ENCODE measurements around the gene OR56B1.
"Not testable (repeated sequence)": the region's sequence is repeated elsewhere in the genome, so short reads cannot be mapped to it uniquely, and the experiment has no call there.

OR56B1 gene, protein sequence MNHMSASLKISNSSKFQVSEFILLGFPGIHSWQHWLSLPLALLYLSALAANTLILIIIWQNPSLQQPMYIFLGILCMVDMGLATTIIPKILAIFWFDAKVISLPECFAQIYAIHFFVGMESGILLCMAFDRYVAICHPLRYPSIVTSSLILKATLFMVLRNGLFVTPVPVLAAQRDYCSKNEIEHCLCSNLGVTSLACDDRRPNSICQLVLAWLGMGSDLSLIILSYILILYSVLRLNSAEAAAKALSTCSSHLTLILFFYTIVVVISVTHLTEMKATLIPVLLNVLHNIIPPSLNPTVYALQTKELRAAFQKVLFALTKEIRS

DNA sequence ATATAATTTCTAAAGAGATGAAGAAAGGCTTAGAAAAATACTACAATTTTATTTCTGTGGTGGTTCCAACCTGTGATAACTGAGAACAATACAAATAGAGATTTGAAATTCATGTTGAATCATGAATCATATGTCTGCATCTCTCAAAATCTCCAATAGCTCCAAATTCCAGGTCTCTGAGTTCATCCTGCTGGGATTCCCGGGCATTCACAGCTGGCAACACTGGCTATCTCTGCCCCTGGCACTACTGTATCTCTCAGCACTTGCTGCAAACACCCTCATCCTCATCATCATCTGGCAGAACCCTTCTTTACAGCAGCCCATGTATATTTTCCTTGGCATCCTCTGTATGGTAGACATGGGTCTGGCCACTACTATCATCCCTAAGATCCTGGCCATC lies at the start of gene OR56B1:
Gene OR56B1 (plus strand): TSS at position 53 of the 400 bp plus-strand sequence. CDS start 69 bp downstream, at position 122.
- DNase-seq, result no peak

DNA sequence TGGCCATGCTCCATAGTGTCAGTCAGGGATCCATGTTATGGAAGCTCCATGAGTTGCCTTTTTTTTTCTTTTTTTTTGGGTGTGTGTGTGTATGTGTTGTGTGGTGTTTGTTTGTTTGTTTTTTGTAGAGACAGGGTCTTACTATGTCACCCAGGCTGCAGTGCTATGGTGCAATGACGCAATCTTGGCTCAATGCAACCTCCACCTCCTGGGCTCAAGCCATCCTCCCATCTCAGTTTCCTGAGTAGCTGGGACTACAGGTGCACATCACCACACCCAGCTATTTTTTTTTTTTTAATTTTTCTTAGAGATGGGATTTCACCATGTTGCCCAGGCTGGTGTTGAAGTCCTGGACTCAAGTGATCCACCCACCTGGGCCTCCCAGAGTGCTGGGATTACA lies 47.8 kb upstream of the OR56B1 start:
- no peak for DNase-seq

DNA sequence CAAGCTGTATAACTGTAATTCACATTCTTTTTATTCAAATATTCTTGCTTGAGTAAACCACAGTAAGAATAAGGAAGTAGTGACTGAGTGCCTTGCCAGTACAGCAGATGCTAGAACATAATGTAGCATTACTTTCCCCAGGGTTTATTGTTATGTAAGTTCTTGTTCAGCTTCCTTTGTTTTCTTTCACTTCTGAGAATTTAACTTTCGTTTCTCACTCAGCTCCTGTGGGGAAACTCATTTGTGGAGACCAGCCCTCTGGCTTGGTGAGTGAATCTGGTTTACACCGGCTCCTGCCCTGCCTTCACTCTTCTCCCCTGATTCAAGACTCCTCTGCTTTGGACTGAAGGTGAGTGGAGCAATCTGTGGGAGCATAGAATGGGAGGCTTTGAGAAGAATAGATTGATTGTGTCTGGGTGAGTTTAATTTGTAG lies 46.7 kb upstream of the OR56B1 start, which contains the start of gene TRIM22:
Gene TRIM22 (plus strand): TSS at position 240 of the 433 bp plus-strand sequence. CDS start 6,443 bp downstream, outside the sequence.
- peak; percentile 39 for DNase-seq

DNA sequence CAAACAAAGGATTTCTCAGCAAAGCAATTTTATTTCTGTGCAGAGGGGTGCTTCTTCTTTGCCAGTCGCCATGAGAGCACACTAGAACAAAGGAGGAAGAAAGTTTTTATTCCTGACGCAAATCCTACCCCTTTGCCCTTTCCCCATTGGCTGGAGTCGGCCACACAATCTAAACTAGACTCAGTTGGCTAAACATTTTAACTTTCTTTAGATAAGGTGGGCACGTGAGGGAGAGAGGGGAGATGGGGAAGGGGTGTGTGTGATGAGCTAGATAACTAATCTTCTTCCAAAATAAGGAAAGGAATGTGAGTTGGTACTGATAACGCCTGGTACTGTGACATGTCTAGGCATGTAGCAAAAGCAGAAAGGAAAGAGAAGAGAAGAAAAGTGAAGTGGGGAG lies 46.0 kb upstream of the OR56B1 start:
- DNase-seq, result no peak

DNA sequence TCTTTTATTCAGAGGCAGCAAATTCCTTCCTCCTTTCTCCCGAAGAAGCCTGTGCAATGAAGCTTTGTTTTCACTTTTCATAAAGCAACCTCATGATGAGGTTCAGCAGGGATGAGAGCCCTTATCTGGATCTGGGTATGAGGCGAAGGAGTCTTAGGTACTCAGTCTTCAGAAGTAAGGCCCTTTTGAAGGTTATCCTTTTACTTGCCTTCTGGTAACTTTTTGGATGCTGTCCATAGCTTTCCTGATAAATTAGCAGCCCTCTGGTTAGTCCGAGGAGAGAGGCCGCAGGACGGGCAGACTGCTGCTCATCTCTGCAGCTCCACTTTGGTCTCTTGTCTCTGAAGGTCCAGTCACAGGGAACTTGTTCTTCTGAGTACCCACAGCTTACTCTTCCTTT lies 45.5 kb upstream of the OR56B1 start:
- DNase-seq, result no peak

DNA sequence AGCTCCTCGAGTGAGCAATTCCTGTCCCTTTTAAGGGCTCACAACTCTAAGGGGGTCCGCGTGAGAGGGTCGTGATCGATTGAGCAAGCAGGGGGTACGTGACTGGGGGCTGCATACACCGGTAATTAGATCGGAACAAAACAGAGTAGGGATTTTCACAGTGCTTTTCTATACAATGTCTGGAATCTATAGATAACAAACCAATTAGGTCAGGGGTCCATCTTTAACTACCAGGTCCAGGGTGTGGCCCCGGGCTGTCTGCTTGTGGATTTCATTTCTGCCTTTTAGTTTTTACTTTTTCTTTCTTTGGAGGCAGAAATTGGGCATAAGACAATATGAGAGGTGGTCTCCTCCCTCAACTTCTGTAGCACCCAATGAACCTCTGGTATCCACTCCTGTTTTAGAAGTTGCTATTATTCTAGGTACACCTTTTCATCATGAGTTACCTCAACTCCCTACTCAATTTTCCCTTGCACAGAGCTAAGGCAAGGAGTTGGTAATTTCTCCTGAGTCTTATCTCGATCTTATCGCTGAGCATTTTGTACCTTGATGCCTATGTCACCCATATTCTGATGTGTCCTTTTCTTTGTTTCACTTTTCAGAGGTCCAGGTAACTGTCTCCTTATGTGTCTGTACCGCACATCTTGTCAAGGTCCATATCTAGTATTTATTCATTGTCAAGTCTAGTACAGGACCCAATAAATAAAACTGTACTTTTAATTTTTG lies 44.8 kb upstream of the OR56B1 start:
- not testable (repeated sequence) for DNase-seq

DNA sequence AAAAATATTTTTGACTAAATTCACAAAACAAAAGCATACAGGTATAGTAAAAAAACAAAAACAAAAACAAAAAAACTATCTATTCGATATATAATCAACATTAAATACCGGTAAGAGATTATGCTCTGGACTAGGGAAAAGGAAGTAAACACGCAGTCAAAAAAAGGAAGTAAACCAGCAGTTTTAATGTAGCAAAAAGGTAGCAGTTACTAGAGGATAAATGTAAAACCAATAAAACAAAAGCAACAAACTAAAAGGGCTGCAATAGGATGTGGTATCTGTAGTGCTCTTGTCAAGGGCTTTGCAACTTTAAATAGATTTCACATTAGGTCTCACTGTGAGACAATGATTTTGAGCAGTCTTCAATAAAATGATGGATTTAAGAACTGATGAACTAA lies 44.3 kb upstream of the OR56B1 start:
- DNase-seq, result no peak

DNA sequence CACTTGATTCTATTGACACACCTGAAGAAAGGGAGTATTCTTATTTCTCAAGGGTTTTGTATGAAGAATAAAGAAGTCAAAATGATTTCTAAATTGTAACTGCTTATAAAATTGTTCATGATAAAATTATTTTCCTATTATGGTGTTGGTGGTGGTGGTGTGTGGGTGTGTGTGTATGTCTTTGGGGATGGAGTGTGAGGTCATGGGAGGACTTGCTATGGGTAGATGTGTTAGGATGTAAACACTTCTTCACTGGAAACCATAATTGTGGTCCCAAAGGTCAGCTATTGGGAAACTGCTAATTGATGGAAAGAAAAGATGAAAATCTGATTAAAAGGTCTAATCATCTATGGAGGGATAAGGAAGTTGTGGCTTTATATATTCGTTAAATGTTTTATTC lies 41.6 kb upstream of the OR56B1 start:
- no peak for DNase-seq

DNA sequence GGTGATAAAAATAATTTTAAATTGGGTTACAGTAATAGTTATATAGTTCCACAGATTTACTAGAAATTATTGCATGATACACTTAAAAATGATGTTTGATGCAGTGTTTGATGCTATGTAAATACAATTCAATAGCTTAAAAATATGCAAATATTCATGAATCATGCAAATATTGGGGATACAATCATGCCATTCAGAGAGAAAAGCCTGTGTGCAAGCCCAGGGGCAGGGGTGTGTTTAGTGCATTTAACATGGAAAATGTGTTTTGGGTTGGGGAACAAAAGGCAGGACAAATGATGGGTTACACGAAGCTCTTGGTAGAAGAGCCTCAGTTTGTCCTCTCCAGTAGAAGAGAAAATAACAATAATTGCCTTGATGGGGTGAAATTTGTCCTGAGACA lies 40.7 kb upstream of the OR56B1 start:
- DNase-seq, result peak; percentile 75

DNA sequence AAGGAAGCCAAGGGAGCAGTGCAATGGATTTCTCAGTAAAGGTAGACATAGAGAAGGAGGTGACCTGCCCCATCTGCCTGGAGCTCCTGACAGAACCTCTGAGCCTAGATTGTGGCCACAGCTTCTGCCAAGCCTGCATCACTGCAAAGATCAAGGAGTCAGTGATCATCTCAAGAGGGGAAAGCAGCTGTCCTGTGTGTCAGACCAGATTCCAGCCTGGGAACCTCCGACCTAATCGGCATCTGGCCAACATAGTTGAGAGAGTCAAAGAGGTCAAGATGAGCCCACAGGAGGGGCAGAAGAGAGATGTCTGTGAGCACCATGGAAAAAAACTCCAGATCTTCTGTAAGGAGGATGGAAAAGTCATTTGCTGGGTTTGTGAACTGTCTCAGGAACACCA lies 40.0 kb upstream of the OR56B1 start:
- DNase-seq, result no peak

DNA sequence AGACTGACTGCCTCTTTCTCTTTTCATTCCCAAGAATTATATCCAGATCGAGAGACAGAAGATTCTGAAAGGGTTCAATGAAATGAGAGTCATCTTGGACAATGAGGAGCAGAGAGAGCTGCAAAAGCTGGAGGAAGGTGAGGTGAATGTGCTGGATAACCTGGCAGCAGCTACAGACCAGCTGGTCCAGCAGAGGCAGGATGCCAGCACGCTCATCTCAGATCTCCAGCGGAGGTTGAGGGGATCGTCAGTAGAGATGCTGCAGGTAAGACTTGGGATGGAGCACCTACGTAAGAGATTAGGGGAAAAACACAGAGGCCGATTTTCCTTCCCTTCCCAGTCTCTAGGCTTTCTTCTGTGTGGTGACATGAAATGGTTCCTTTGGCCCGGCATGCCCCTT lies 38.0 kb upstream of the OR56B1 start:
- DNase-seq, result no peak

DNA sequence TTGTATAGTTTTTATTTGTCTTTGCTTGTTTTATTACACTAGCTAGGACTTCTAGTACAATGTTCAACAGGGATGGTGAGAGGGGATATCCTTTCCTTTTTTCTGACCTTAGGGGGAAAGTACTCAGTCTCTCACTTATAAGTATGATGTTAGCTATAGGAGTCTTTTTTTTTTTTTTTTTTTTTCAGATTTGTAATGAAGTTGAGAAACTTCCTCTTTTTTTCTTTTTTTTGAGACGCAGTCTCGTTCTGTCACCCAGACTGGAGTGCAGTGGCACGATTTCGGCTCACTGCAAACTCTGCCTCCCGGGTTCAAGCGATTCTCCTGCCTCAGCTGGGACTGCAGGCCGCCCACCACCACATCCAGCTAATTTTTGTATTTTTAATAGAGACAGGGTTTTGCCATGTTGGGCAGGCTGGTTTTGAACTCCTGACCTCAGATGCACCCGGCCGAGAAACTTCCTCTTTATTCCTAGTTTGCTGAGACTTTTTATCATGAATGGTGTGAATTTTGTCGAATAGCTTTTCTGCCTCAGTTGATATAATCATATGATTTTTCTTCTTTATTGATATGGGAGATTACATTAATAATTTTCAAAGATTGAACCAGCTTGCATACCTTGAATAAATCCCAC lies 35.7 kb upstream of the OR56B1 start:
- no peak for DNase-seq

DNA sequence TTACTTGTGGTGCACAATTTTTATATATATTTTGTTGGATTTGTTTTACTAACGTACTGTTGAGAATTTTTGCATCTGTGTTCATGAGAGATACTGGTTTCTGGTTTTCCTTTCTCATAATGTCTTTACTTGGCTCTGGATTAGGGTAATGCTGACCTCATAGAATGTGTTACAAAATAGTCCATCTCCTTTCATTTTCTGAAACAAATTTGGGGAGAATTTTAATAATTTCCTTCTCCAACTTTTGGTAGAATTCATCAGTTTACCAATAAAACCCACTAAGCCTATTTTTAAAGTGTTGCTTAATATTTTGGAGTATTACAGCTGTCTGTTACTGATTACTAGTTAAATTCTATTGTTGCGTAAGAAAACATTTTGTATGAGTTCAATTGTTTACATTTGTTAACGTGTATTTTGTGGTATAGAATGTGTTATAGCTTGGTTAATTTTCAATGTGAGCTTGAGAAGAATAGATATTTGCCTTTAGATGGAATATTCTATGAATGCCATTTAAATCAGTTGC lies 35.1 kb upstream of the OR56B1 start:
- DNase-seq, result no peak

DNA sequence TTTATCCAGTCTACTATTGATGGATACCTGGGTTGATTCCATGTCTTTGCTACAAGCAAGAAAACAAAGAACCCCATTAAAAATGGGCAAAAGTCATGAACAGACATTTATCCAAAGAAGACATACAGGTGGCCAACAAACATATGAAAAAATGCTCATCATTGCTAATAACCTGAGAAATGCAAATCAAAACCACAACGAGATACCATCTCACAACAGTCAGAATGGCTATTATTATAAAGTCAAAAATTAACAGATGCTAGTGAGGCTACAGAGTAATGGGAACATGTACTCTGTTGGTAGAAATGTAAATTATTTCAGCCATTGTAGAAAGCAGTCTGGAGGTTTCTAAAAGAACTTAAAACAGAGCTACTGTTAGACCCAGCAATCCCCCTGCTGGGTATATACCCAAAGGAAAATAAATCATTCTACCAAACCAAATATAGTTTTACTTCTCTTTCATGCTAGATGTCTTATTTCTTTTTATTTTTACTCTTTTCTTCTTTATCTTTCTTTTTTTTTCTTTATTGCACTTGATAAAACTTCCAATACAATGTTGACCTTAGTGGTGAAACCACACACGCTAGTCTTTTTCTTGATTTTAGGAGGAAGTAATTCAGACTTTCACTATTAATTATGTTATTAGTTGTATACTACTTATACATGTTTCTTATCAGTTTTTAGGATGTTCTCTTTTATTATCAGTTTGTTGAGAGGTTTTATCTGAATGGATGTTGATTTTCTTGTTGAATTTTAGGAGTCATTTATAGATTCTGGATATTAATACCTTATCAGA lies 32.3 kb upstream of the OR56B1 start:
- no peak for DNase-seq

DNA sequence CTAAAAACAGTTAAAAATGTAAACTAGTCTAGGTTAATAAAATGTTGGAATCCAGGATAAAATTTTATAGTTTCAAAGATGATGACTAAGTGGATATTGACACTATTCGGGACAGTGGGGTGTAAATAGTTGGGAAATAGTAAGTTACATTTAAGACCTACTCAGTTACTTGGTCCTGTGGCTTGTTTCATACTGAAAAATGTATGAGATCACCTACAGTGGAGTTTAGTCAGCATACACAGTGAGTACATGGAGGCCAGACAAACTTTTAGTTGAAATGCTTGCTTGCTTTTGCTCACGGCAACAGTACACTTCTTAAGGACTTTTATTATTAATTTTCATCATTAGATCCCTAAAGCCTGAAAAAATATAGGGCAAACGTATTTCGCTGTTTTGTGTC lies 30.6 kb upstream of the OR56B1 start:
- no peak for DNase-seq

DNA sequence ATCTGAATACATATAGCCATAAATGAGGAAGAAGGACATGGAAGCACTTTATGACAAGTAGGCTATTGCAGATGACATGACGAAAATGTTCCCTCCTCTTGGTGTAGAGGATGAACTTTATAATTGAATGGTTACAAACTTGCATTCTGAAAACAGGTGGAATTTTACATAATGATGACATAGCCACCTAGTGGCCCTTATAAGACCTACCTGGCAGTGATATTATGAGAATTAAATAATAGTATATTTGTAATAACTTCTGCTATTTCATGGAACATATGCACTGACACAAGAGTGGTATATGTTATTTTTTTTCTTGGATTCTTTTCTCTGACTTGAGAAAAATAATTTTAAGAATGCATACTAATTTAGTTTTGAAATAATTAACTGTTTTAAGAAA lies 23.7 kb upstream of the OR56B1 start:
- no peak for DNase-seq

DNA sequence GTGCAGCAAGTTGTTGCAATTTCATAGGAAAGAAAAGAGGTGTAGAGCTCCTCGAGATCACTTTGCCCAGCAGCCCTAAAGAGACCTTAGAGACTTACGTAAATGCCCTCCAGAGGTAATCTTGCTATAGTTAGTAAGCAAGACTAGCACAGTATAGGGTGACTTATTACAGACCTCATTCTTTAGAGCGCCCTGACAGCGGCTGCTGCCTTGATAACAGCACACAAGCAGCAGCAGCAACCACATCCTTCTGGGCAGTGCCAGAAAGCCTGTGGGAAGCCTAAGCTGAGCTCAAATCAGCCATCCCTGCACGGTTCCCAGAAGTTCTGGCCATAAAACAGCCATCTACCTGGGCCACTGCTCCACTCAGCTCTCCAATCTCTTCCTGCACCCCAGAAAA lies 22.6 kb upstream of the OR56B1 start:
- DNase-seq, result no peak

DNA sequence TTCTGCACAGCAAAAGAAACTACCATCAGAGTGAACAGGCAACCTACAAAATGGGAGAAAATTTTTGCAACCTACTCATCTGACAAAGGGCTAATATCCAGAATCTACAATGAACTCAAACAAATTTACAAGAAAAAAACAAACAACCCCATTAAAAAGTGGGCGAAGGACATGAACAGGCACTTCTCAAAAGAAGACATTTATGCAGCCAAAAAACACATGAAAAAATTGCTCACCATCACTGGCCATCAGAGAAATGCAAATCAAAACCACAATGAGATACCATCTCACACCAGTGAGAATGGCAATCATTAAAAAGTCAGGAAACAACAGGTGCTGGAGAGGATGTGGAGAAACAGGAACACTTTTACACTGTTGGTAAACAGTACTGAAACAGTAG lies 19.7 kb upstream of the OR56B1 start:
- DNase-seq, result not testable (repeated sequence)

DNA sequence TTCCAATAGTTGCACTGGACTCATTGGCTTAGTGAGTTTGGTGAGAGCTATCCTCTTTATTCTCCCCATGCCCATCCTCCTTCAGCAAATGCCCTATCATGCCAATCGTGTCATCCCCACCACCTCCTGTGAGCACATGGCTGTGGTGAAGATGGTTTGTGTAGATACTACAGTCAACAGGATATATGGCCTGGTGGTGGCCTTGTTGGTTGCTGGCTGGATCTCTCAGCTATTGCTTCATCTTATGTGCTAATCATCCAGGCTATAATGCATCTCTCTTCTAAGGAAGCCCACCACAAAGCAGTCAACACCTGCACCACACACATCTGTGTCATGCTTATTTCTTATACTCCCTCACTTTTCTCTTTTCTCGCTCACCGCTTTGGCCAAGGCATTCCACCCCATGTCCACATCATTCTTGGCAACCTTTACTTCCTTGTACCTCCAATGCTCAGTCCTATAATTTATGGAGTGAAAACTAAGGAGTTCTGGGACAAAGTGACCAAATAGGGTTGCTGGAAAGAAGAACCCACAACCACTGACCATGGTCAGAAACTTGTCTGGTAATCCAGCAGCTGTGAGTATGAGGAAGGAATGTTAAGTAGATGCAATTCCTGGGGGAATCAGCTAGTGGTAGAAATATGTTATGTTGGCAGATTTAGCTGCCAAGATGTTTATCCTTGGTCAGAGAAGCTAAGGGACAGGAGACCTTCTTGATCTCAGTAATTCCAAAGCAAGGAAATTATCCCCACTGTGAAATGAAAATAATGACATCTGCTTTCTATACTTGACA lies 16.3 kb upstream of the OR56B1 start:
- no peak for DNase-seq

DNA sequence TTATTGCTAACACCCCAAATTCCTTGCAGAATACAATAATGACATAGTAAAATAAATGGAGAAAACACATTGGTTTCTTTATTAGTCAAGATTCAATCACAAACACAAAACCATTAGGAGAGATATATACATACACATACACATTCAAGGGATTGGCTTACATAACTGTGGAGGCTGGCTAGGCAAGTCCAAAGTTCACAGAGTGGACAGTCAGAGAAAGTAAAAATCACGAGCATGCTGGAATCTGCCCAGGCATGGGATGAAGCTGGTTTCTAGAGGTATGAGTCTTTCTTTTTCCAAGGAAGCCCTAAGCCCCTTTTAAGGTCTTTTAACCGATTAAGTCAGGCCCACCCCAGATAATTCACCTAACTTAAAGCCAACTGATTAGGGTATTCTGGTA lies 13.6 kb upstream of the OR56B1 start:
- DNase-seq, result no peak

DNA sequence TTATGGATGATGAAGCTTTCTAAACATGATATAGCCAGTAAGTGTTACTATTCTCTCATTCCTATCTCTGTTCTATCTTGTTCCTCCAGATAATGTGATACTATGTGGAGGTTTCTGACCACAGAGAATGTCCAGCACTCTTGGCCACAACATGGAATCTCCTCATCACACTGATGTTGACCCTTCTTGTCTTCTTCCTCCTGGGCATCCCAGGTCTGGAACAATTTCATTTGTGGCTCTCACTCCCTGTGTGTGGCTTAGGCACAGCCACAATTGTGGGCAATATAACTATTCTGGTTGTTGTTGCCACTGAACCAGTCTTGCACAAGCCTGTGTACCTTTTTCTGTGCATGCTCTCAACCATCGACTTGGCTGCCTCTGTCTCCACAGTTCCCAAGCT lies 9.9 kb upstream of the OR56B1 start:
- DNase-seq, result no peak

DNA sequence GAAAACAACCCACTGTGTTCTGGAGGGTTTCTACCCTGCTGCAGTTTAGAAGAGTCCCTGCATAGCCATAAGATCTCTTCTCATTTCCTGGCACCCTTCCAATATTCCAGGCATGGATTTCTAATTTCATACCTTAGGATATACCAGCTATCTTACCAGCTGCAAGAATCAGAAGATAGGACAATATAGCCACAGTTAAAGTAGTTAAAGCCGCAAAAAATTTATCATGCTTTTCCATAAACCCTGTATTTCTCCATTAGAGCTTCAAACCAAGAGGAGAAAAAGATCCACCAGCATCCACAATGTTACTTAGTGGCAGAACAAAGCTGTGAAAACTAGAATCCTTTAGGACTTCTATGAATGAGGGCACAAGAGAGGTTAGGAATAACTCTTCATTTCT lies 8.6 kb upstream of the OR56B1 start:
- no peak for DNase-seq

Measured in NCI-H1048 (cell line).